WTC11 (cell line): ENCODE results near the gene ARHGAP26. TPM values are rescaled to one million over a fixed set of nuclear protein-coding genes. Genes with fewer than 3 reads are reported as not detected.

Source experiments
- ATAC-seq: fragments of 200-7000 bp; cut with Tn5 transposase; 2 replicates; pipeline ENCODE4 v1.10.0; 2021; ENCODE audit warnings: mild to moderate bottlenecking, moderate library complexity
- CTCF ChIA-PET: fragments of 300-600 bp; sonication (Branson Sonifier 250); formaldehyde crosslinking; loops from one replicate; lab custom pipeline; 2021; ENCODE audit warnings: antibody characterized with exemption; lab: Charles Lee
- POLR2A ChIA-PET: fragments of 350-600 bp; sonication (Branson Sonifier 250); formaldehyde crosslinking; loops from one replicate; lab custom pipeline; 2021; ENCODE audit warnings: antibody characterized with exemption; lab: Charles Lee
- DNase-seq: peaks from one replicate; pipeline ENCODE4 v3.0.0; 2021; ENCODE audit warnings: low spot score
- H3K27ac Mint-ChIP-seq: 2 replicates; pipeline ENCODE4 v1.8.0; 2021; ENCODE audit warnings: mixed read lengths
- H3K27me3 Mint-ChIP-seq: 2 replicates; pipeline ENCODE4 v1.8.0; 2021; ENCODE audit warnings: low read depth, mild to moderate bottlenecking, moderate library complexity, mixed read lengths
- H3K36me3 Mint-ChIP-seq: 2 replicates; pipeline ENCODE4 v1.8.0; 2021; ENCODE audit warnings: mixed read lengths
- H3K4me1 Mint-ChIP-seq: 2 replicates; pipeline ENCODE4 v1.8.0; 2022; ENCODE audit warnings: mixed read lengths
- H3K4me3 Mint-ChIP-seq: 2 replicates; pipeline ENCODE4 v1.8.0; 2021; ENCODE audit warnings: mild to moderate bottlenecking, moderate library complexity, mixed read lengths
- H3K9me3 Mint-ChIP-seq: 2 replicates; pipeline ENCODE4 v1.8.0; 2021; ENCODE audit warnings: mixed read lengths
- ELF4 ChIP-seq: sonication (generic); formaldehyde crosslinking; IDR thresholded peaks from 2 replicates; pipeline ENCODE4 v1.8.1; 2022; ENCODE audit warnings: low read depth, mild to moderate bottlenecking, moderate library complexity, missing genetic modification reagents
- ETV6 ChIP-seq: sonication (generic); formaldehyde crosslinking; IDR thresholded peaks from 2 replicates; pipeline ENCODE4 v1.8.1; 2022; ENCODE audit warnings: mild to moderate bottlenecking, missing genetic modification reagents
- FOXK1 ChIP-seq: sonication (generic); formaldehyde crosslinking; IDR thresholded peaks from 2 replicates; pipeline ENCODE4 v1.8.0; 2022; ENCODE audit warnings: mild to moderate bottlenecking, moderate library complexity, missing genetic modification reagents
- FOXP1 ChIP-seq: sonication (generic); formaldehyde crosslinking; IDR thresholded peaks from 2 replicates; pipeline ENCODE4 v1.8.0; 2022; ENCODE audit warnings: missing genetic modification reagents, mild to moderate bottlenecking, moderate library complexity, borderline replicate concordance
- GTF2I ChIP-seq: fragments of 250-450 bp; sonication (Bioruptor Pico); conservative IDR thresholded peaks from 2 replicates; pipeline ENCODE4 v1.4.0; 2021; ENCODE audit warnings: mild to moderate bottlenecking
- IRF2 ChIP-seq: sonication (generic); formaldehyde crosslinking; IDR thresholded peaks from 2 replicates; pipeline ENCODE4 v1.8.0; 2022; ENCODE audit warnings: low read depth, missing genetic modification reagents, borderline replicate concordance
- JAZF1 ChIP-seq: fragments of 250-450 bp; sonication (Bioruptor Pico); IDR thresholded peaks from 2 replicates; pipeline ENCODE4 v1.9.0; 2021; ENCODE audit warnings: moderate library complexity, mild to moderate bottlenecking, inconsistent platforms
- MAX ChIP-seq: sonication (generic); formaldehyde crosslinking; IDR thresholded peaks from 2 replicates; pipeline ENCODE4 v1.8.0; 2022; ENCODE audit warnings: mild to moderate bottlenecking, missing genetic modification reagents
- NR1H2 ChIP-seq: sonication (generic); formaldehyde crosslinking; IDR thresholded peaks from 2 replicates; pipeline ENCODE4 v1.9.0; 2021; ENCODE audit warnings: mild to moderate bottlenecking, moderate library complexity, missing genetic modification reagents
- NR2C2 ChIP-seq: sonication (generic); formaldehyde crosslinking; IDR thresholded peaks from 2 replicates; pipeline ENCODE4 v1.8.0; 2022; ENCODE audit warnings: mild to moderate bottlenecking, missing genetic modification reagents
- RORB ChIP-seq: fragments of 250-450 bp; sonication (Bioruptor Pico); IDR thresholded peaks from 2 replicates; pipeline ENCODE4 v1.9.0; 2021; ENCODE audit warnings: mild to moderate bottlenecking
- TEAD1 ChIP-seq: sonication (generic); formaldehyde crosslinking; IDR thresholded peaks from 2 replicates; pipeline ENCODE4 v1.8.0; 2022; ENCODE audit warnings: mild to moderate bottlenecking, missing genetic modification reagents
- TEAD4 ChIP-seq: sonication (generic); formaldehyde crosslinking; IDR thresholded peaks from 2 replicates; pipeline ENCODE4 v1.8.0; 2022; ENCODE audit warnings: mild to moderate bottlenecking, missing genetic modification reagents
- TP53 ChIP-seq: sonication (generic); formaldehyde crosslinking; IDR thresholded peaks from 2 replicates; pipeline ENCODE4 v1.8.1; 2023; ENCODE audit warnings: mild to moderate bottlenecking, missing genetic modification reagents
- total RNA-seq: library from RNA; stranded (reverse); gene quantifications from 3 replicates; pipeline ENCODE4 v1.2.3, GENCODE V29; 2021
- TF ChIP-seq, protein P1 (sequence below): sonication (generic); formaldehyde crosslinking; IDR thresholded peaks from 2 replicates; pipeline ENCODE4 v1.8.0; 2023; ENCODE audit warnings: missing genetic modification reagents, mild to moderate bottlenecking, borderline replicate concordance
- TF ChIP-seq, protein P2 (sequence below): sonication (generic); formaldehyde crosslinking; IDR thresholded peaks from 2 replicates; pipeline ENCODE4 v1.8.1; 2023; ENCODE audit warnings: mild to moderate bottlenecking, missing genetic modification reagents, moderate library complexity
- TF ChIP-seq, protein P3 (sequence below): fragments of 250-450 bp; sonication (Bioruptor Pico); IDR thresholded peaks from 2 replicates; pipeline ENCODE4 v1.9.0; 2021; ENCODE audit warnings: mild to moderate bottlenecking
- TF ChIP-seq, protein P4 (sequence below): sonication (generic); formaldehyde crosslinking; IDR thresholded peaks from 2 replicates; pipeline ENCODE4 v1.8.0; 2022; ENCODE audit warnings: missing genetic modification reagents

The ARHGAP26 gene
- total RNA-seq, 1 experiment from 2014 or later: 22.3 TPM

DNA sequence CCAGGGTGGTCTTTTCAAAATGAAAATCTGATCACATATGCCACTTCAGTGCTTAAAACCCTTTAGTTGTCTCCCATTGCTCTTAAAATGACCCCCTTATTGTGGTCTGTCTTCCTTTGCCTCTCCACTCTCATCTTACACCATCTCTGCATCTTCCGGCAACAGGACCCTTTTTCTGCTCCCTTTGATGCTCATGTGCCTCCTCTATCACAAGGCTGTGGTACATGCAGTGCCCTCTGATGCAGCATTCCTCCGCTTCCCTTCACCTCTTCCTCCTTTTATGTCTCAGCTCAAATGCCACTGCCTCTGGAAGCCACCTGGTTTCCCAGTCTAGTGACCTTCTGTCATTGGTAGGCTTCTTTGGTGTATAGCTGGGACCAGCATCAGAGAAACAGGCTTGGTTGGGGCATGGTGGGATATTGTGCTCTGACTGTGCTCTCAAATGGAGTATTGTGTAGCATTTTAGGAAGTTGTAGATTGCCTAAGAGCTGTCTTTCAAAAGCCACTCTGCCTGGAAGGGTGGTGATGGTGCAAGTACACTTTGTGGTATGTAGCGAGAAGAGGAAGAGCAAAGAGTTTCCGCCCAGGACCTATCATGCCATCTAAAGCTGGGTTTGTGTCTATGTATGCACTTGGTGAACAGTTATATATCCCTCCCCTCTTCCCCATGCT, 28.1 kb downstream of the ARHGAP26 start (continued):
- TF ChIP-seq, protein P1, sequence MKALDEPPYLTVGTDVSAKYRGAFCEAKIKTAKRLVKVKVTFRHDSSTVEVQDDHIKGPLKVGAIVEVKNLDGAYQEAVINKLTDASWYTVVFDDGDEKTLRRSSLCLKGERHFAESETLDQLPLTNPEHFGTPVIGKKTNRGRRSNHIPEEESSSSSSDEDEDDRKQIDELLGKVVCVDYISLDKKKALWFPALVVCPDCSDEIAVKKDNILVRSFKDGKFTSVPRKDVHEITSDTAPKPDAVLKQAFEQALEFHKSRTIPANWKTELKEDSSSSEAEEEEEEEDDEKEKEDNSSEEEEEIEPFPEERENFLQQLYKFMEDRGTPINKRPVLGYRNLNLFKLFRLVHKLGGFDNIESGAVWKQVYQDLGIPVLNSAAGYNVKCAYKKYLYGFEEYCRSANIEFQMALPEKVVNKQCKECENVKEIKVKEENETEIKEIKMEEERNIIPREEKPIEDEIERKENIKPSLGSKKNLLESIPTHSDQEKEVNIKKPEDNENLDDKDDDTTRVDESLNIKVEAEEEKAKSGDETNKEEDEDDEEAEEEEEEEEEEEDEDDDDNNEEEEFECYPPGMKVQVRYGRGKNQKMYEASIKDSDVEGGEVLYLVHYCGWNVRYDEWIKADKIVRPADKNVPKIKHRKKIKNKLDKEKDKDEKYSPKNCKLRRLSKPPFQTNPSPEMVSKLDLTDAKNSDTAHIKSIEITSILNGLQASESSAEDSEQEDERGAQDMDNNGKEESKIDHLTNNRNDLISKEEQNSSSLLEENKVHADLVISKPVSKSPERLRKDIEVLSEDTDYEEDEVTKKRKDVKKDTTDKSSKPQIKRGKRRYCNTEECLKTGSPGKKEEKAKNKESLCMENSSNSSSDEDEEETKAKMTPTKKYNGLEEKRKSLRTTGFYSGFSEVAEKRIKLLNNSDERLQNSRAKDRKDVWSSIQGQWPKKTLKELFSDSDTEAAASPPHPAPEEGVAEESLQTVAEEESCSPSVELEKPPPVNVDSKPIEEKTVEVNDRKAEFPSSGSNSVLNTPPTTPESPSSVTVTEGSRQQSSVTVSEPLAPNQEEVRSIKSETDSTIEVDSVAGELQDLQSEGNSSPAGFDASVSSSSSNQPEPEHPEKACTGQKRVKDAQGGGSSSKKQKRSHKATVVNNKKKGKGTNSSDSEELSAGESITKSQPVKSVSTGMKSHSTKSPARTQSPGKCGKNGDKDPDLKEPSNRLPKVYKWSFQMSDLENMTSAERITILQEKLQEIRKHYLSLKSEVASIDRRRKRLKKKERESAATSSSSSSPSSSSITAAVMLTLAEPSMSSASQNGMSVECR (CRISPR knock-in tag): no peak
- TF ChIP-seq NR1H2 (no peak), FOXK1 (CRISPR knock-in tag) (no peak), NR2C2 (CRISPR knock-in tag) (no peak), IRF2 (CRISPR knock-in tag) (no peak), TEAD1 (no peak)

DNA sequence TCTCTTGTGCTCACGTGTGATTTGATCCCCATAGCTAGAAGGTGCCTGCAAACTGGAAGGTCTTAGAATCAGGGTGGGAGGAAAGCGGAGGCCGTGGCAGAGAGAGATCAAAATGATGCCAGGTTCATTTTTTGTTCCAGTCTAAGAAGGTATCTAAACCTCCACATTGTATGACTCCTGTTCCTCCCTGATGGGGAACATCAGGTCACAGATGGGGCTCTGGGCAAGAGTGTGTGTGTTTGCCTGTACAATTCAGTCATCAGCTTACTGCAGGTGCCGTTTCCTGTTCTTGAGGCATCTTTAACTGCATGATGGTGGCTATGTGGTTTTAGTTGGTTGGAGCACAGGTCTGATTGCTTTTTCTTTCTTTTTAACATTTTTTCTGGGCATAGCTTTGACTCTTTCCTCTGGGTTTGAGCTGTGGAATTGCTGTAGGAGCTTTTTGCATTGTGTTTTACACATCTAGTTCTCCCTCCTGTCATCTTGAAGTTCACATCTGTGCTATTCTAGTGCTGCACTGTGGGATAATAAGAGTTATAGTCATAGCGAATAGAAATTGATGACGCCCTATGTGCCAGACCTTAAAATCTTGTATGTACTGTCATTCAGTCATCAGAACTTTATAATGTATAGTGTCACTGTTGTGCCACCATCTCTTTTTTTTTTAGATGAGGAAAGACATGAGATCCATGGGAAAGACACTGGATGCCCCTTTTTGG, 30.8 kb downstream of the ARHGAP26 start:
- TF ChIP-seq NR2C2 (CRISPR knock-in tag): no peak
- TF ChIP-seq FOXP1 (CRISPR knock-in tag): no peak
- TF ChIP-seq JAZF1 (CRISPR knock-in tag): no peak
- Mint-ChIP-seq H3K4me3 (no peak overlapping the region), H3K27me3 (no peaks in the 10 kb centered on the region), H3K4me1 (peaks cover 38% of the 10 kb centered on the region), H3K27ac (no peak overlapping the region), H3K36me3 (no peaks in the 10 kb centered on the region), H3K9me3 (no peaks in the 10 kb centered on the region)
- POLR2A ChIA-PET: no interaction called here
- CTCF ChIA-PET: interaction anchor here (0.6 kb wide), 1 partner anchor 32 kb away, joined by 4 read pairs; no protein-coding TSS in a partner anchor
- ATAC-seq (no peak), DNase-seq (no peak)

DNA sequence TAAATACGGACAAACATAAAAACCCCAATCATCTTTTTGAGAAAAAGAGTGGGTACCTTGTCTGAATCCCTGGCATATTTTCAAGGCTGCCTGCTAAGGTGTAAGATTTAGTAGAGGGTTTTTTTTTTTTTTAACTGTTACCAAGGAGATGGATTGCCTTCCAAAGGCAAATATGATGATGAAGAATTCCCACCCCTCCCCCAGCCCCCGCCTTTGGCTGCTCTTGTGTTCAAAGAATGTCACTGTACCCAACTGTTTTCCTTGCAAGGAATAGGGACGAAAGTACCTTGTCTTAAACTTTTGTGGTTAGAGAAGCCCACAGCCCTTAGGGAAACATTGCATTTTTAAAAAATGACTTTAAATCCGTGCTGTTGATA, 31.3 kb downstream of the ARHGAP26 start:
- H3K27me3 Mint-ChIP-seq: no peaks in the 10 kb centered on the region
- H3K27ac Mint-ChIP-seq: 0 out of 2 replicates have a peak overlapping the region, but pooled peaks have one; percentile 24
- H3K4me1 Mint-ChIP-seq: peaks cover 39% of the 10 kb centered on the region
- ATAC-seq (no peak), DNase-seq (no peak)
- ChIA-PET CTCF (no interaction called here), POLR2A (no interaction called here)
- H3K36me3 Mint-ChIP-seq: no peaks in the 10 kb centered on the region
- H3K9me3 Mint-ChIP-seq: no peaks in the 10 kb centered on the region
- H3K4me3 Mint-ChIP-seq: no peak overlapping the region
- TF ChIP-seq, protein P2, sequence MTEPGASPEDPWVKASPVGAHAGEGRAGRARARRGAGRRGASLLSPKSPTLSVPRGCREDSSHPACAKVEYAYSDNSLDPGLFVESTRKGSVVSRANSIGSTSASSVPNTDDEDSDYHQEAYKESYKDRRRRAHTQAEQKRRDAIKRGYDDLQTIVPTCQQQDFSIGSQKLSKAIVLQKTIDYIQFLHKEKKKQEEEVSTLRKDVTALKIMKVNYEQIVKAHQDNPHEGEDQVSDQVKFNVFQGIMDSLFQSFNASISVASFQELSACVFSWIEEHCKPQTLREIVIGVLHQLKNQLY (CRISPR knock-in tag): no peak
- TF ChIP-seq RORB (no peak), TEAD4 (CRISPR knock-in tag) (no peak), GTF2I (no peak), JAZF1 (CRISPR knock-in tag) (no peak), TP53 (CRISPR knock-in tag) (no peak), ETV6 (CRISPR knock-in tag) (no peak), ELF4 (no peak), MAX (no peak)
- TF ChIP-seq, protein P3, sequence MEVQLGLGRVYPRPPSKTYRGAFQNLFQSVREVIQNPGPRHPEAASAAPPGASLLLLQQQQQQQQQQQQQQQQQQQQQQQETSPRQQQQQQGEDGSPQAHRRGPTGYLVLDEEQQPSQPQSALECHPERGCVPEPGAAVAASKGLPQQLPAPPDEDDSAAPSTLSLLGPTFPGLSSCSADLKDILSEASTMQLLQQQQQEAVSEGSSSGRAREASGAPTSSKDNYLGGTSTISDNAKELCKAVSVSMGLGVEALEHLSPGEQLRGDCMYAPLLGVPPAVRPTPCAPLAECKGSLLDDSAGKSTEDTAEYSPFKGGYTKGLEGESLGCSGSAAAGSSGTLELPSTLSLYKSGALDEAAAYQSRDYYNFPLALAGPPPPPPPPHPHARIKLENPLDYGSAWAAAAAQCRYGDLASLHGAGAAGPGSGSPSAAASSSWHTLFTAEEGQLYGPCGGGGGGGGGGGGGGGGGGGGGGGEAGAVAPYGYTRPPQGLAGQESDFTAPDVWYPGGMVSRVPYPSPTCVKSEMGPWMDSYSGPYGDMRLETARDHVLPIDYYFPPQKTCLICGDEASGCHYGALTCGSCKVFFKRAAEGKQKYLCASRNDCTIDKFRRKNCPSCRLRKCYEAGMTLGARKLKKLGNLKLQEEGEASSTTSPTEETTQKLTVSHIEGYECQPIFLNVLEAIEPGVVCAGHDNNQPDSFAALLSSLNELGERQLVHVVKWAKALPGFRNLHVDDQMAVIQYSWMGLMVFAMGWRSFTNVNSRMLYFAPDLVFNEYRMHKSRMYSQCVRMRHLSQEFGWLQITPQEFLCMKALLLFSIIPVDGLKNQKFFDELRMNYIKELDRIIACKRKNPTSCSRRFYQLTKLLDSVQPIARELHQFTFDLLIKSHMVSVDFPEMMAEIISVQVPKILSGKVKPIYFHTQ (CRISPR knock-in tag): no peak
- TF ChIP-seq, protein P4, sequence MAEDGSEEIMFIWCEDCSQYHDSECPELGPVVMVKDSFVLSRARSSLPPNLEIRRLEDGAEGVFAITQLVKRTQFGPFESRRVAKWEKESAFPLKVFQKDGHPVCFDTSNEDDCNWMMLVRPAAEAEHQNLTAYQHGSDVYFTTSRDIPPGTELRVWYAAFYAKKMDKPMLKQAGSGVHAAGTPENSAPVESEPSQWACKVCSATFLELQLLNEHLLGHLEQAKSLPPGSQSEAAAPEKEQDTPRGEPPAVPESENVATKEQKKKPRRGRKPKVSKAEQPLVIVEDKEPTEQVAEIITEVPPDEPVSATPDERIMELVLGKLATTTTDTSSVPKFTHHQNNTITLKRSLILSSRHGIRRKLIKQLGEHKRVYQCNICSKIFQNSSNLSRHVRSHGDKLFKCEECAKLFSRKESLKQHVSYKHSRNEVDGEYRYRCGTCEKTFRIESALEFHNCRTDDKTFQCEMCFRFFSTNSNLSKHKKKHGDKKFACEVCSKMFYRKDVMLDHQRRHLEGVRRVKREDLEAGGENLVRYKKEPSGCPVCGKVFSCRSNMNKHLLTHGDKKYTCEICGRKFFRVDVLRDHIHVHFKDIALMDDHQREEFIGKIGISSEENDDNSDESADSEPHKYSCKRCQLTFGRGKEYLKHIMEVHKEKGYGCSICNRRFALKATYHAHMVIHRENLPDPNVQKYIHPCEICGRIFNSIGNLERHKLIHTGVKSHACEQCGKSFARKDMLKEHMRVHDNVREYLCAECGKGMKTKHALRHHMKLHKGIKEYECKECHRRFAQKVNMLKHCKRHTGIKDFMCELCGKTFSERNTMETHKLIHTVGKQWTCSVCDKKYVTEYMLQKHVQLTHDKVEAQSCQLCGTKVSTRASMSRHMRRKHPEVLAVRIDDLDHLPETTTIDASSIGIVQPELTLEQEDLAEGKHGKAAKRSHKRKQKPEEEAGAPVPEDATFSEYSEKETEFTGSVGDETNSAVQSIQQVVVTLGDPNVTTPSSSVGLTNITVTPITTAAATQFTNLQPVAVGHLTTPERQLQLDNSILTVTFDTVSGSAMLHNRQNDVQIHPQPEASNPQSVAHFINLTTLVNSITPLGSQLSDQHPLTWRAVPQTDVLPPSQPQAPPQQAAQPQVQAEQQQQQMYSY (CRISPR knock-in tag): no peak
